ENCODE results near the gene FAM174C. TPM values are rescaled to one million over a fixed set of nuclear protein-coding genes. Genes with fewer than 3 reads are reported as not detected.

FAM174C gene
- total RNA-seq = 29.2 TPM
- polyA plus RNA-seq = 62.2 TPM
- long read RNA-seq, donor 1, partial matches to known transcripts = 0 of 3 reads
- long read RNA-seq, donor 1, other reads (novel, unspliced or antisense) = 0 of 3 reads
- long read RNA-seq, donor 2, transcript C19orf24-201 (3 exons, 983 nt) = major isoform, 37 of 43 reads
- long read RNA-seq, donor 2, partial matches to known transcripts = 0 of 43 reads
- long read RNA-seq, donor 2, other reads (novel, unspliced or antisense) = 0 of 43 reads
- long read RNA-seq, donor 3, transcript C19orf24-201 (3 exons, 983 nt) = major isoform, 27 of 46 reads
- long read RNA-seq, donor 3, transcript C19orf24-202 (3 exons, 668 nt) = minor isoform, 7 of 46 reads
- long read RNA-seq, donor 3, partial matches to known transcripts = 11 of 46 reads
- long read RNA-seq, donor 3, other reads (novel, unspliced or antisense) = 0 of 46 reads
- long read RNA-seq, donor 4, transcript C19orf24-201 (3 exons, 983 nt) = major isoform, 7 of 9 reads
- long read RNA-seq, donor 4, partial matches to known transcripts = 0 of 9 reads
- long read RNA-seq, donor 4, other reads (novel, unspliced or antisense) = 0 of 9 reads
- long read RNA-seq, donor 5, transcript C19orf24-201 (3 exons, 983 nt) = major isoform, 15 of 19 reads
- long read RNA-seq, donor 5, partial matches to known transcripts = 0 of 19 reads
- long read RNA-seq, donor 5, other reads (novel, unspliced or antisense) = 0 of 19 reads
- long read RNA-seq, donor 6, transcript C19orf24-201 (3 exons, 983 nt) = major isoform, 16 of 16 reads
- long read RNA-seq, donor 6, partial matches to known transcripts = 0 of 16 reads
- long read RNA-seq, donor 6, other reads (novel, unspliced or antisense) = 0 of 16 reads
- long read RNA-seq, donor 7, transcript C19orf24-201 (3 exons, 983 nt) = major isoform, 17 of 21 reads
- long read RNA-seq, donor 7, partial matches to known transcripts = 0 of 21 reads
- long read RNA-seq, donor 7, other reads (novel, unspliced or antisense) = 0 of 21 reads
- long read RNA-seq, donor 8, transcript C19orf24-201 (3 exons, 983 nt) = major isoform, 12 of 14 reads
- long read RNA-seq, donor 8, partial matches to known transcripts = 0 of 14 reads
- long read RNA-seq, donor 8, other reads (novel, unspliced or antisense) = 0 of 14 reads
- long read RNA-seq, donor 9, transcript C19orf24-201 (3 exons, 983 nt) = major isoform, 6 of 6 reads
- long read RNA-seq, donor 9, partial matches to known transcripts = 0 of 6 reads
- long read RNA-seq, donor 9, other reads (novel, unspliced or antisense) = 0 of 6 reads
- long read RNA-seq, donor 10, transcript C19orf24-201 (3 exons, 983 nt) = major isoform, 9 of 14 reads
- long read RNA-seq, donor 10, partial matches to known transcripts = 0 of 14 reads
- long read RNA-seq, donor 10, other reads (novel, unspliced or antisense) = 0 of 14 reads

- peak within 1 kb of the TSS; percentile 62 to 84 for H3K4me3 ChIP-seq (ENCODE audit: low read length in 2 of 2)
- H3K27ac ChIP-seq (ENCODE audit: low read depth in 1 of 2, low read length in 1 of 2) = peak within 1 kb of the TSS; percentile 96 to 100
- peaks cover 28 to 62% of the 10 kb centered on the region in 2 donors for H3K4me1 ChIP-seq (ENCODE audit: control insufficient read depth in 2 of 2, insufficient read depth in 2 of 2, low read length in 2 of 2)
- peaks cover 57 to 76% of the 10 kb centered on the region in 2 donors for H3K36me3 ChIP-seq (ENCODE audit: control insufficient read depth in 2 of 2, insufficient read depth in 2 of 2, low read length in 1 of 2)
- peaks cover 0 to 13% of the 10 kb centered on the region in 2 donors for H3K9me3 ChIP-seq (ENCODE audit: control insufficient read depth in 2 of 2, insufficient read depth in 1 of 2, low read length in 1 of 2)
- no peaks in the 10 kb centered on the region for H3K27me3 ChIP-seq (ENCODE audit: control insufficient read depth in 2 of 2, insufficient read depth in 1 of 2, low read length in 1 of 2)
- DNase-seq (ENCODE audit: low read depth in 6 of 9, low spot score in 9 of 9) = peak in 8 of 9 donors; percentile 87 to 97 (median 93)
- WGBS = under 1% methylated on average over 98 of the region's 98 CpGs
These were observed at the start of gene FAM174C for GRCh38 chr19:1275260-1275975. Gene FAM174C (plus strand): TSS chr19:1275530. CDS start chr19:1275550, 20 bp downstream.

- no peak overlapping the region for H3K27ac ChIP-seq (ENCODE audit: low read depth in 1 of 2, low read length in 1 of 2)
- no peak for DNase-seq (ENCODE audit: low read depth in 6 of 9, low spot score in 9 of 9)
- WGBS = over 99% methylated on average over 11 of the region's 11 CpGs
- peaks cover 48 to 73% of the 10 kb centered on the region in 2 donors for H3K36me3 ChIP-seq (ENCODE audit: control insufficient read depth in 2 of 2, insufficient read depth in 2 of 2, low read length in 1 of 2)
- H3K9me3 ChIP-seq (ENCODE audit: control insufficient read depth in 2 of 2, insufficient read depth in 1 of 2, low read length in 1 of 2) = no peaks in the 10 kb centered on the region
- H3K4me3 ChIP-seq (ENCODE audit: low read length in 2 of 2) = no peak overlapping the region
- no peaks in the 10 kb centered on the region for H3K4me1 ChIP-seq (ENCODE audit: control insufficient read depth in 2 of 2, insufficient read depth in 2 of 2, low read length in 2 of 2)
- peaks cover 0 to 2% of the 10 kb centered on the region in 2 donors for H3K27me3 ChIP-seq (ENCODE audit: control insufficient read depth in 2 of 2, insufficient read depth in 1 of 2, low read length in 1 of 2)
These were observed 49.2 kb upstream of the FAM174C start for GRCh38 chr19:1226227-1226518.

- DNase-seq (ENCODE audit: low read depth in 6 of 9, low spot score in 9 of 9) = no peak
- Histone ChIP-seq H3K4me1 (ENCODE audit: control insufficient read depth in 2 of 2, insufficient read depth in 2 of 2, low read length in 2 of 2) (no peaks in the 10 kb centered on the region), H3K4me3 (ENCODE audit: low read length in 2 of 2) (no peak overlapping the region), H3K36me3 (ENCODE audit: control insufficient read depth in 2 of 2, insufficient read depth in 2 of 2, low read length in 1 of 2) (peaks cover 43 to 68% of the 10 kb centered on the region in 2 donors), H3K27me3 (ENCODE audit: control insufficient read depth in 2 of 2, insufficient read depth in 1 of 2, low read length in 1 of 2) (peaks cover 0 to 2% of the 10 kb centered on the region in 2 donors), H3K9me3 (ENCODE audit: control insufficient read depth in 2 of 2, insufficient read depth in 1 of 2, low read length in 1 of 2) (no peaks in the 10 kb centered on the region), H3K27ac (ENCODE audit: low read depth in 1 of 2, low read length in 1 of 2) (no peak overlapping the region)
- 98% methylated on average over 50 of the region's 50 CpGs for WGBS
These were observed 48.6 kb upstream of the FAM174C start for GRCh38 chr19:1226522-1227303.

- 97% methylated on average over 56 of the region's 56 CpGs for WGBS
- Histone ChIP-seq H3K4me1 (ENCODE audit: control insufficient read depth in 2 of 2, insufficient read depth in 2 of 2, low read length in 2 of 2) (no peaks in the 10 kb centered on the region), H3K27ac (ENCODE audit: low read depth in 1 of 2, low read length in 1 of 2) (no peak overlapping the region), H3K9me3 (ENCODE audit: control insufficient read depth in 2 of 2, insufficient read depth in 1 of 2, low read length in 1 of 2) (no peaks in the 10 kb centered on the region), H3K27me3 (ENCODE audit: control insufficient read depth in 2 of 2, insufficient read depth in 1 of 2, low read length in 1 of 2) (peaks cover 0 to 5% of the 10 kb centered on the region in 2 donors), H3K36me3 (ENCODE audit: control insufficient read depth in 2 of 2, insufficient read depth in 2 of 2, low read length in 1 of 2) (peaks cover 39 to 60% of the 10 kb centered on the region in 2 donors), H3K4me3 (ENCODE audit: low read length in 2 of 2) (no peak overlapping the region)
- no peak for DNase-seq (ENCODE audit: low read depth in 6 of 9, low spot score in 9 of 9)
These were observed 47.9 kb upstream of the FAM174C start for GRCh38 chr19:1227304-1228054.

GRCh38 chr19:1228161-1228957, 47.0 kb upstream of the FAM174C start:
- Histone ChIP-seq H3K36me3 (ENCODE audit: control insufficient read depth in 2 of 2, insufficient read depth in 2 of 2, low read length in 1 of 2) (peaks cover 30 to 52% of the 10 kb centered on the region in 2 donors), H3K4me1 (ENCODE audit: control insufficient read depth in 2 of 2, insufficient read depth in 2 of 2, low read length in 2 of 2) (no peaks in the 10 kb centered on the region), H3K4me3 (ENCODE audit: low read length in 2 of 2) (no peak overlapping the region), H3K27ac (ENCODE audit: low read depth in 1 of 2, low read length in 1 of 2) (no peak overlapping the region), H3K9me3 (ENCODE audit: control insufficient read depth in 2 of 2, insufficient read depth in 1 of 2, low read length in 1 of 2) (no peaks in the 10 kb centered on the region), H3K27me3 (ENCODE audit: control insufficient read depth in 2 of 2, insufficient read depth in 1 of 2, low read length in 1 of 2) (peaks cover 0 to 9% of the 10 kb centered on the region in 2 donors)
- 98% methylated on average over 100 of the region's 100 CpGs for WGBS
- DNase-seq (ENCODE audit: low read depth in 6 of 9, low spot score in 9 of 9) = no peak

- 98% methylated on average over 158 of the region's 158 CpGs for WGBS
- peaks cover 2 to 17% of the 10 kb centered on the region in 2 donors for H3K27me3 ChIP-seq (ENCODE audit: control insufficient read depth in 2 of 2, insufficient read depth in 1 of 2, low read length in 1 of 2)
- H3K9me3 ChIP-seq (ENCODE audit: control insufficient read depth in 2 of 2, insufficient read depth in 1 of 2, low read length in 1 of 2) = no peaks in the 10 kb centered on the region
- H3K4me3 ChIP-seq (ENCODE audit: low read length in 2 of 2) = no peak overlapping the region
- no peak for DNase-seq (ENCODE audit: low read depth in 6 of 9, low spot score in 9 of 9)
- peaks cover 23 to 42% of the 10 kb centered on the region in 2 donors for H3K36me3 ChIP-seq (ENCODE audit: control insufficient read depth in 2 of 2, insufficient read depth in 2 of 2, low read length in 1 of 2)
- H3K4me1 ChIP-seq (ENCODE audit: control insufficient read depth in 2 of 2, insufficient read depth in 2 of 2, low read length in 2 of 2) = no peaks in the 10 kb centered on the region
- no peak overlapping the region for H3K27ac ChIP-seq (ENCODE audit: low read depth in 1 of 2, low read length in 1 of 2)
These were observed 46.0 kb upstream of the FAM174C start for GRCh38 chr19:1229056-1229923.
